ENCODE data around the gene KIAA0825.

Gene KIAA0825

DNA sequence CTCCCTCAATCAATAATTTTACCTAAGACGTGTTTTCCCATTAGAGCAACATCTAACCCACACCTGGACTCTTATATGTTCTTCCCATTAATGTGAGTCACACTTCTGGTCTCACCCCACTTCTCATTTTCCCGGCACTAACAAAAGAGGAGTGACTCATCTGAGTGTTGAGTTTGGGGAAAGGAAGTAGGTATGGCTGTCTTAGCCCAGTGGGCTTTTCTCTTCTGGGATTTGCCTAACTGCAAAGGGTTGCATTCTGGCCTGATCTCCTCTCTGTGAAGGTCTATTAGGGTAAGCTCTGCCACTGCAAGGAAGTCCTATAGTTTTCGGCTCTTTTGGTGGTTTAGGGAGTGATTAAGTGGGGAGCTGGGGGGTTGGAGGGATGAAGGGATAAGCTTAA lies 195.6 kb downstream of the KIAA0825 start:
- Histone ChIP-seq H3K36me3 (ENCODE audit: control insufficient read depth in 5 of 5, insufficient read depth in 5 of 5, low read length in 5 of 5) (no peaks in the 10 kb centered on the region), H3K27ac (ENCODE audit: low read depth, low read length) (no peak overlapping the region), H3K9ac (ENCODE audit: low read length in 5 of 5) (no peak overlapping the region), H3K4me3 (ENCODE audit: low read depth in 1 of 5, low read length in 5 of 5) (no peak overlapping the region), H3K4me1 (ENCODE audit: control insufficient read depth in 5 of 5, insufficient read depth in 5 of 5, low read length in 5 of 5) (no peaks in the 10 kb centered on the region), H3K9me3 (ENCODE audit: control insufficient read depth in 5 of 5, low read length in 5 of 5) (no peaks in the 10 kb centered on the region), H3K27me3 (ENCODE audit: control insufficient read depth in 5 of 5, insufficient read depth in 4 of 5, low read length in 5 of 5) (no peaks in the 10 kb centered on the region)

- no peaks in the 10 kb centered on the region for H3K9me3 ChIP-seq (ENCODE audit: control insufficient read depth in 5 of 5, low read length in 5 of 5)
- no peaks in the 10 kb centered on the region for H3K36me3 ChIP-seq (ENCODE audit: control insufficient read depth in 5 of 5, insufficient read depth in 5 of 5, low read length in 5 of 5)
- H3K9ac ChIP-seq (ENCODE audit: low read length in 5 of 5): no peak overlapping the region
- no peak overlapping the region for H3K4me3 ChIP-seq (ENCODE audit: low read depth in 1 of 5, low read length in 5 of 5)
- H3K4me1 ChIP-seq (ENCODE audit: control insufficient read depth in 5 of 5, insufficient read depth in 5 of 5, low read length in 5 of 5): no peaks in the 10 kb centered on the region
- no peaks in the 10 kb centered on the region for H3K27me3 ChIP-seq (ENCODE audit: control insufficient read depth in 5 of 5, insufficient read depth in 4 of 5, low read length in 5 of 5)
- H3K27ac ChIP-seq (ENCODE audit: low read depth, low read length): no peak overlapping the region
Measured at GRCh38 chr5:94420885-94421284, 197.5 kb downstream of the KIAA0825 start.

DNA sequence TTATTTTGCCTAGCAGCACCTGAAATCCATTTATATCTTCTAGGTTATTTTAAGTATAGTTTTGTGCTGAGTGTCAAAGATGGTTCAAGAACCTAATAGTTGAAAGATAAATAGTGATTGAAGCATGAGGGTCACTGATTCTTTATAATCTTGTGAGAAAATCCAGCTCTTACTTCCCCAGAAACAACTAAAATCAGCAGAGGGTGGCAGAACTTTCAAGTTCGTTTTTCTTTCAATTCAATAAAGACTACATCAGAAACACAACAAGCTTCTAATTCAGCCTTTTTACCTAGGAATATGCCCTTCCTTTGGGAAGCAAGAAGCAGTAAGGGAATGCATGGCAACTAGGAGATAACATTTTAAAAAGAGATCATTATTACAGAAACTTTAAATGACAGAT lies 202.6 kb downstream of the KIAA0825 start:
- no peaks in the 10 kb centered on the region for H3K9me3 ChIP-seq (ENCODE audit: control insufficient read depth in 5 of 5, low read length in 5 of 5)
- H3K4me3 ChIP-seq (ENCODE audit: low read depth in 1 of 5, low read length in 5 of 5): no peak overlapping the region
- no peaks in the 10 kb centered on the region for H3K4me1 ChIP-seq (ENCODE audit: control insufficient read depth in 5 of 5, insufficient read depth in 5 of 5, low read length in 5 of 5)
- H3K36me3 ChIP-seq (ENCODE audit: control insufficient read depth in 5 of 5, insufficient read depth in 5 of 5, low read length in 5 of 5): no peaks in the 10 kb centered on the region
- H3K27me3 ChIP-seq (ENCODE audit: control insufficient read depth in 5 of 5, insufficient read depth in 4 of 5, low read length in 5 of 5): no peaks in the 10 kb centered on the region
- no peak overlapping the region for H3K9ac ChIP-seq (ENCODE audit: low read length in 5 of 5)
- no peak overlapping the region for H3K27ac ChIP-seq (ENCODE audit: low read depth, low read length)

GRCh38 chr5:94409440-94409839 lies 209.0 kb downstream of the KIAA0825 start:
- Histone ChIP-seq H3K27ac (ENCODE audit: low read depth, low read length) (no peak overlapping the region), H3K27me3 (ENCODE audit: control insufficient read depth in 5 of 5, insufficient read depth in 4 of 5, low read length in 5 of 5) (no peaks in the 10 kb centered on the region), H3K4me3 (ENCODE audit: low read depth in 1 of 5, low read length in 5 of 5) (no peak overlapping the region), H3K9me3 (ENCODE audit: control insufficient read depth in 5 of 5, low read length in 5 of 5) (no peaks in the 10 kb centered on the region), H3K9ac (ENCODE audit: low read length in 5 of 5) (no peak overlapping the region), H3K4me1 (ENCODE audit: control insufficient read depth in 5 of 5, insufficient read depth in 5 of 5, low read length in 5 of 5) (no peaks in the 10 kb centered on the region), H3K36me3 (ENCODE audit: control insufficient read depth in 5 of 5, insufficient read depth in 5 of 5, low read length in 5 of 5) (peaks cover 0 to 5% (median 0%) of the 10 kb centered on the region in 5 donors)

- Histone ChIP-seq H3K4me3 (ENCODE audit: low read depth in 1 of 5, low read length in 5 of 5) (no peak overlapping the region), H3K9ac (ENCODE audit: low read length in 5 of 5) (no peak overlapping the region), H3K36me3 (ENCODE audit: control insufficient read depth in 5 of 5, insufficient read depth in 5 of 5, low read length in 5 of 5) (peaks cover 0 to 5% (median 0%) of the 10 kb centered on the region in 5 donors), H3K9me3 (ENCODE audit: control insufficient read depth in 5 of 5, low read length in 5 of 5) (no peaks in the 10 kb centered on the region), H3K27ac (ENCODE audit: low read depth, low read length) (no peak overlapping the region), H3K27me3 (ENCODE audit: control insufficient read depth in 5 of 5, insufficient read depth in 4 of 5, low read length in 5 of 5) (no peaks in the 10 kb centered on the region), H3K4me1 (ENCODE audit: control insufficient read depth in 5 of 5, insufficient read depth in 5 of 5, low read length in 5 of 5) (no peaks in the 10 kb centered on the region)
Measured at GRCh38 chr5:94407023-94407422, 211.4 kb downstream of the KIAA0825 start.

DNA sequence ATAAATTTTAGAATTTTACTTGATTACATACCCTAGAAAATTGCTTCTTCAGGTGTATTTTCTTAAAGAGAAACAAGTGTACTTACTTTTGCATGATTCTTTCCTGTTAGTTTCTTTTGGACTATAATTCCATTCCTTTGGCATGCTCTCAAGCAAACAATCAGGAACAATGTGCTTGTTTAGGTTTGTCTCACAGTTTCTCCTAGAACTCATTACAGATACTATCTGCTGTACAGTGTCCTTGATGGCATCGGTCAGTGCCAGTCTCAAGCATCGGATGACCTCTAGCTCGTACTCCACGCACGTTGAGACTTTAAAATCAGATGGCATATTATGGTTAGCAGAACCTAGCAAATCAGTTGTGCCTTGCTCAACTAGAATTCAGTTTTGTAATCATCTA lies 214.9 kb downstream of the KIAA0825 start:
- no peaks in the 10 kb centered on the region for H3K4me1 ChIP-seq (ENCODE audit: control insufficient read depth in 5 of 5, insufficient read depth in 5 of 5, low read length in 5 of 5)
- H3K9me3 ChIP-seq (ENCODE audit: control insufficient read depth in 5 of 5, low read length in 5 of 5): no peaks in the 10 kb centered on the region
- no peak overlapping the region for H3K27ac ChIP-seq (ENCODE audit: low read depth, low read length)
- H3K4me3 ChIP-seq (ENCODE audit: low read depth in 1 of 5, low read length in 5 of 5): no peak overlapping the region
- H3K27me3 ChIP-seq (ENCODE audit: control insufficient read depth in 5 of 5, insufficient read depth in 4 of 5, low read length in 5 of 5): no peaks in the 10 kb centered on the region
- H3K36me3 ChIP-seq (ENCODE audit: control insufficient read depth in 5 of 5, insufficient read depth in 5 of 5, low read length in 5 of 5): no peaks in the 10 kb centered on the region
- H3K9ac ChIP-seq (ENCODE audit: low read length in 5 of 5): no peak overlapping the region

DNA sequence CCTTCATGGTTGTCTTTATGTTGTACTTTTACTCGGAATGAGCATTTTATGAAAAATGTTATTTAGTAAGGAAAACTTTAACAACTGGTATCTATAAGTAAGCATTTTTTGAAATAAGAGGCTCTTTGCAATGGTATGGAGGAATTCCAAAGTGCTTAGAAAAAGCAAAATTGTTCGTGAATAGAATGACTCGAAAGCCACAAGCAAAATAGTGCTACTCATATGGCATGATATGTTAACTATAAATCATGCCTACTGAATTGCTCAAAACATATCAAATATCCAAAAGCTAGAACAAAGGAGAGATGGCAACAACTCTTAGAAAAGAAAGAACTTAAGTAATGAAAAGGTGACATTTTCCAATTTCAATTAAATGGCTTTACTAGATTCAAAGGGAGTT lies 216.3 kb downstream of the KIAA0825 start:
- no peaks in the 10 kb centered on the region for H3K36me3 ChIP-seq (ENCODE audit: control insufficient read depth in 5 of 5, insufficient read depth in 5 of 5, low read length in 5 of 5)
- H3K4me1 ChIP-seq (ENCODE audit: control insufficient read depth in 5 of 5, insufficient read depth in 5 of 5, low read length in 5 of 5): peaks cover 0 to 6% (median 0%) of the 10 kb centered on the region in 5 donors
- H3K27me3 ChIP-seq (ENCODE audit: control insufficient read depth in 5 of 5, insufficient read depth in 4 of 5, low read length in 5 of 5): no peaks in the 10 kb centered on the region
- no peak overlapping the region for H3K9ac ChIP-seq (ENCODE audit: low read length in 5 of 5)
- no peak overlapping the region for H3K27ac ChIP-seq (ENCODE audit: low read depth, low read length)
- H3K9me3 ChIP-seq (ENCODE audit: control insufficient read depth in 5 of 5, low read length in 5 of 5): no peaks in the 10 kb centered on the region
- no peak overlapping the region for H3K4me3 ChIP-seq (ENCODE audit: low read depth in 1 of 5, low read length in 5 of 5)

DNA sequence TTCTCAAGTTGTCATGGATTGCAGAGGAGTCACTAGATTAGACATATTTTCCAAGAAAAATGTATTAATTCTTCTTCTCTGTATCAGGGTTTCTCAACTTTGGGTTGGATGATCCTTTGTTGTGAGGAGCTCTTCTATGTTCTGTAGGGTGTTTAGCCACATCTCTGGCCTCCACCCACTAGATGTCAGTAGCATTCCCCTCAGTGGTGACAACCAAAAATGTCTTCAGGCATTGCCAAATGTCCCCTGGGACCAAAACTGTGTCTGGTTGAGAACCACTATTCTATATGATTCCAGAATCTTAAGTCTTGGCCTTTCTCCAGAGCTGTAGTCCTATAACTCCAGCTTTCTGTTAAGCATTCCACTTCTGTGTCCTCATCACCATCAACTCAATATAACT lies 220.9 kb downstream of the KIAA0825 start:
- peaks cover 0 to 6% (median 0%) of the 10 kb centered on the region in 5 donors for H3K4me1 ChIP-seq (ENCODE audit: control insufficient read depth in 5 of 5, insufficient read depth in 5 of 5, low read length in 5 of 5)
- no peak overlapping the region for H3K27ac ChIP-seq (ENCODE audit: low read depth, low read length)
- H3K9me3 ChIP-seq (ENCODE audit: control insufficient read depth in 5 of 5, low read length in 5 of 5): no peaks in the 10 kb centered on the region
- H3K4me3 ChIP-seq (ENCODE audit: low read depth in 1 of 5, low read length in 5 of 5): no peak overlapping the region
- H3K27me3 ChIP-seq (ENCODE audit: control insufficient read depth in 5 of 5, insufficient read depth in 4 of 5, low read length in 5 of 5): no peaks in the 10 kb centered on the region
- no peak overlapping the region for H3K9ac ChIP-seq (ENCODE audit: low read length in 5 of 5)
- H3K36me3 ChIP-seq (ENCODE audit: control insufficient read depth in 5 of 5, insufficient read depth in 5 of 5, low read length in 5 of 5): no peaks in the 10 kb centered on the region

DNA sequence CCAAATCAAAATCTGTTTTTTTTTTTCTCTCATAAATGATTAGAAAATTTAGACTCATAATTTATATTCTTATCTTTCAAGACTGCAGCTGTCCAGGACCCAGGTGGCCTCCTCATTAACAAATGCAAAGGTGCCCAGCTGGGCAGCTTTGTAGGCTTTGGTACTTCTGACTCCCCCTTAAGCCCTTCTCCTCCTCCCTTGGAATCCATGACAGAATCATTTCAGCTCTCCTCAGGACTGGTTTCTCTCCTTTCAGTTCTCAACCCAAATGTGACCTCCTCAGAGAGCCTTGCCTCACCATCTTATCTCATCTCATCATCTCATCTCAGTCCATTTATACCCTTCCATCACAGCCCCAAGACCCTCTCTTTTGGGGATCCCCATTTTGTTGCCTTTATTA lies 221.7 kb downstream of the KIAA0825 start:
- Histone ChIP-seq H3K27me3 (ENCODE audit: control insufficient read depth in 5 of 5, insufficient read depth in 4 of 5, low read length in 5 of 5) (no peaks in the 10 kb centered on the region), H3K9ac (ENCODE audit: low read length in 5 of 5) (no peak overlapping the region), H3K27ac (ENCODE audit: low read depth, low read length) (no peak overlapping the region), H3K9me3 (ENCODE audit: control insufficient read depth in 5 of 5, low read length in 5 of 5) (no peaks in the 10 kb centered on the region), H3K4me1 (ENCODE audit: control insufficient read depth in 5 of 5, insufficient read depth in 5 of 5, low read length in 5 of 5) (peaks cover 0 to 6% (median 0%) of the 10 kb centered on the region in 5 donors), H3K4me3 (ENCODE audit: low read depth in 1 of 5, low read length in 5 of 5) (no peak overlapping the region), H3K36me3 (ENCODE audit: control insufficient read depth in 5 of 5, insufficient read depth in 5 of 5, low read length in 5 of 5) (no peaks in the 10 kb centered on the region)

DNA sequence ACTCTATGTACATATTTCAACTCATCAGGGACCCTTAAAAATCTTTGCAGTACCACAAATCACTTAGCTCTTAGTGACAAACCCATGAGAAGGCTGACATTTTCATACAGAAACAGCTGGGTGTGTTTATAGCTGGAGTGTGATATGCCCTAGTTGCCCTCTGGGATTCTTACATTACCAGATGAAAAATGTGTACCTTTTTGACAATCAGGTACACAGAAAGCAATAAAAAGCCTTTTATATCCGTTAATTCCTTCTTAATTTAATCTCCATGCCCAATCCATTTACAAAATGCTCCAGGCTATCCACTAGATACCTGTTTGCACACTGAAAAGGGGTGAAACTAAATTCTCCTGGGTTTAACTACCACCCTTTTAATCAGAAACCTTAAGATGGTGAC lies 222.9 kb downstream of the KIAA0825 start:
- H3K4me1 ChIP-seq (ENCODE audit: control insufficient read depth in 5 of 5, insufficient read depth in 5 of 5, low read length in 5 of 5): peaks cover 0 to 6% (median 0%) of the 10 kb centered on the region in 5 donors
- no peaks in the 10 kb centered on the region for H3K36me3 ChIP-seq (ENCODE audit: control insufficient read depth in 5 of 5, insufficient read depth in 5 of 5, low read length in 5 of 5)
- no peak overlapping the region for H3K4me3 ChIP-seq (ENCODE audit: low read depth in 1 of 5, low read length in 5 of 5)
- no peak overlapping the region for H3K9ac ChIP-seq (ENCODE audit: low read length in 5 of 5)
- H3K27me3 ChIP-seq (ENCODE audit: control insufficient read depth in 5 of 5, insufficient read depth in 4 of 5, low read length in 5 of 5): no peaks in the 10 kb centered on the region
- H3K27ac ChIP-seq (ENCODE audit: low read depth, low read length): no peak overlapping the region
- H3K9me3 ChIP-seq (ENCODE audit: control insufficient read depth in 5 of 5, low read length in 5 of 5): no peaks in the 10 kb centered on the region

DNA sequence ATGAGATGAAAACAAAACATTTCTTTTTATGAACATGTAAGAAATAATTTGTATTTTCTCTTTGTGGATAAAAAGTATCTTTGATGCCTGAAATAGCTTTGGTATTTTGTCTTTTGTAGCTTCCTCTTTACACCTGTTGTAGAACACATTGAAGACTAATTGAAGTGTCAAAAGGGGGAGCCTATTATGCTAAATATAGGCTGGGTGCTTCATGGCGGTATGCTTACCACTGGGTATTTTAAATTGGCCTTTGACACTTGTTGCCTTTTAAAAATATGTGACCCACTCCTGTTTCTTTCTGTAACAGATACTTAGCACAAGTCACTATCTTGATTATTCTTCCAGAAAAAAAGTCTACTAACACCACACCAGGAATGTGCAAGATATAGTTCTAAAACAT lies 226.4 kb downstream of the KIAA0825 start:
- Histone ChIP-seq H3K36me3 (ENCODE audit: control insufficient read depth in 5 of 5, insufficient read depth in 5 of 5, low read length in 5 of 5) (no peaks in the 10 kb centered on the region), H3K27ac (ENCODE audit: low read depth, low read length) (no peak overlapping the region), H3K4me1 (ENCODE audit: control insufficient read depth in 5 of 5, insufficient read depth in 5 of 5, low read length in 5 of 5) (no peaks in the 10 kb centered on the region), H3K9me3 (ENCODE audit: control insufficient read depth in 5 of 5, low read length in 5 of 5) (no peaks in the 10 kb centered on the region), H3K9ac (ENCODE audit: low read length in 5 of 5) (no peak overlapping the region), H3K27me3 (ENCODE audit: control insufficient read depth in 5 of 5, insufficient read depth in 4 of 5, low read length in 5 of 5) (no peaks in the 10 kb centered on the region), H3K4me3 (ENCODE audit: low read depth in 1 of 5, low read length in 5 of 5) (no peak overlapping the region)
